A673 (cell line): ENCODE data around the gene DOCK4. TPM values are rescaled to one million over a fixed set of nuclear protein-coding genes. Genes with fewer than 3 reads are reported as not detected.

ENCODE experiments used
- BruUV-seq: library from RNA; stranded (reverse); fragments of 400-500 nt; replicated peaks from 2 replicates; lab custom pipeline; 2021; lab: Mats Ljungman, UMichigan
- CTCF ChIA-PET: fragments of 300-600 bp; sonication (Branson Sonifier 250); formaldehyde crosslinking; loops from one replicate; lab custom pipeline; 2022; ENCODE audit warnings: antibody characterized with exemption; lab: Charles Lee
- POLR2A ChIA-PET: fragments of 300-600 bp; sonication (Branson Sonifier 250); formaldehyde crosslinking; loops from one replicate; lab custom pipeline; 2022; ENCODE audit warnings: antibody characterized with exemption; ENCODE audit not compliant: low non-redundant PET; lab: Charles Lee
- DNase-seq: peaks from one replicate; pipeline ENCODE4 v3.0.0-alpha.2; 2015; ENCODE audit warnings: low spot score
- H3K27ac ChIP-seq: fragments of 200-600 bp; sonication (generic); 2 replicates; pipeline ENCODE4 v1.5.1; 2016; ENCODE audit warnings: mixed run types, low read depth, mild to moderate bottlenecking, mixed read lengths, antibody characterized with exemption, low read length; ENCODE audit not compliant: poor library complexity, severe bottlenecking
- H3K27me3 ChIP-seq: fragments of 200-600 bp; sonication (generic); replicated peaks from 2 replicates; pipeline ENCODE4 v1.6.1; 2017; ENCODE audit warnings: mixed run types, low read depth, mild to moderate bottlenecking, mixed read lengths, antibody characterized with exemption, low read length; ENCODE audit not compliant: insufficient read depth, poor library complexity
- H3K36me3 ChIP-seq: fragments of 200-600 bp; sonication (generic); 2 replicates; pipeline ENCODE4 v1.6.1; 2016; ENCODE audit warnings: mixed run types, mild to moderate bottlenecking, mixed read lengths, antibody characterized with exemption, low read length; ENCODE audit not compliant: insufficient read depth, poor library complexity, severe bottlenecking
- H3K4me1 ChIP-seq: fragments of 200-600 bp; sonication (generic); 2 replicates; pipeline ENCODE4 v1.6.1; 2017; ENCODE audit warnings: mixed run types, mild to moderate bottlenecking, mixed read lengths, antibody characterized with exemption, low read length; ENCODE audit not compliant: insufficient read depth, poor library complexity, severe bottlenecking
- H3K4me3 ChIP-seq: fragments of 200-600 bp; sonication (generic); 2 replicates; pipeline ENCODE4 v1.5.1; 2016; ENCODE audit warnings: low read depth, mixed run types, mild to moderate bottlenecking, mixed read lengths, low read length; ENCODE audit not compliant: poor library complexity, severe bottlenecking
- H3K9me3 ChIP-seq: fragments of 200-600 bp; sonication (generic); 2 replicates; pipeline ENCODE4 v1.6.1; 2016; ENCODE audit warnings: mixed run types, low read depth, mild to moderate bottlenecking, mixed read lengths, antibody characterized with exemption, low read length; ENCODE audit not compliant: poor library complexity, severe bottlenecking
- EZH2 ChIP-seq: fragments of 200-600 bp; sonication (generic); IDR thresholded peaks from 2 replicates; pipeline ENCODE4 v1.6.1; 2017; ENCODE audit warnings: borderline replicate concordance, low read depth, mild to moderate bottlenecking, mixed read lengths, antibody characterized with exemption, low read length; ENCODE audit not compliant: poor library complexity, severe bottlenecking
- intact Hi-C: fragments of 100-400 bp; cut with micrococcal nuclease; formaldehyde crosslinking; loops from one replicate; pipeline ENCODE4 v1.10.0; 2022; ENCODE audit not compliant: unreplicated experiment
- total RNA-seq: library from RNA; stranded (reverse); gene quantifications from 2 replicates; pipeline ENCODE4 v1.2.3, GENCODE V29; 2021
- TF ChIP-seq, protein P1 (sequence below): fragments of 300-800, 200-600 bp; sonication (generic); conservative IDR thresholded peaks from 2 replicates; pipeline ENCODE4 v1.5.1; 2017; ENCODE audit warnings: low read depth, mild to moderate bottlenecking, antibody characterized with exemption, low read length, moderate library complexity, mixed read lengths

Gene DOCK4
- total RNA-seq, 1 experiment from 2014 or later: 28.5 TPM

- BruUV-seq: no TSS peak
- POLR2A ChIA-PET: no interaction called here
- DNase-seq: no peak
Measured at GRCh38 chr7:112135815-112136214, 70.4 kb downstream of the DOCK4 start.

DNA sequence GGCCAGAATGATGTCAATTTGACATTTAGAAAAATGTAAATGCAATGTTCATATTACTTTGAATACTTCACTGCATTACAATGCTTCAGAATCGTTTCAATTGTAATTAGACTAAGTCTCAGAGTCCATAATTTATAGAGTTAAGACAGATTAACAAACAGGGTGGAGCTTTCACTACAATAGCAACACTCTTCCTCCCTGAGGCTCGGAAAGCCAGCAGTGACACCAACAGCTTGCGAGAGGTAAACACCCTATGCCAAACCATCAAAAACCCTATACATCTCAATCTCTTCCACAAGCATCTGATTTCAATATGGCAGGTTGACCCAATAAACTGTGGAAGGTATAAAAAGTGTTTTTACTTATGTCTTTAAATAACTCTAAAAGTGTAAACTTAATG is 72.2 kb downstream of the DOCK4 start:
- no peak for TF ChIP-seq EZH2
- TF ChIP-seq, protein P1, sequence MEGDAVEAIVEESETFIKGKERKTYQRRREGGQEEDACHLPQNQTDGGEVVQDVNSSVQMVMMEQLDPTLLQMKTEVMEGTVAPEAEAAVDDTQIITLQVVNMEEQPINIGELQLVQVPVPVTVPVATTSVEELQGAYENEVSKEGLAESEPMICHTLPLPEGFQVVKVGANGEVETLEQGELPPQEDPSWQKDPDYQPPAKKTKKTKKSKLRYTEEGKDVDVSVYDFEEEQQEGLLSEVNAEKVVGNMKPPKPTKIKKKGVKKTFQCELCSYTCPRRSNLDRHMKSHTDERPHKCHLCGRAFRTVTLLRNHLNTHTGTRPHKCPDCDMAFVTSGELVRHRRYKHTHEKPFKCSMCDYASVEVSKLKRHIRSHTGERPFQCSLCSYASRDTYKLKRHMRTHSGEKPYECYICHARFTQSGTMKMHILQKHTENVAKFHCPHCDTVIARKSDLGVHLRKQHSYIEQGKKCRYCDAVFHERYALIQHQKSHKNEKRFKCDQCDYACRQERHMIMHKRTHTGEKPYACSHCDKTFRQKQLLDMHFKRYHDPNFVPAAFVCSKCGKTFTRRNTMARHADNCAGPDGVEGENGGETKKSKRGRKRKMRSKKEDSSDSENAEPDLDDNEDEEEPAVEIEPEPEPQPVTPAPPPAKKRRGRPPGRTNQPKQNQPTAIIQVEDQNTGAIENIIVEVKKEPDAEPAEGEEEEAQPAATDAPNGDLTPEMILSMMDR: peak; percentile 37; the same call in 1 of the 2 replicates
- Histone ChIP-seq H3K4me3 (no peak overlapping the region), H3K4me1 (peaks cover 5% of the 10 kb centered on the region), H3K27ac (no peak overlapping the region), H3K27me3 (no peaks in the 10 kb centered on the region), H3K9me3 (no peaks in the 10 kb centered on the region), H3K36me3 (no peaks in the 10 kb centered on the region)
- ChIA-PET POLR2A (no interaction called here), CTCF (no interaction called here)
- BruUV-seq: no TSS peak
- intact Hi-C loops: no loop called here
- DNase-seq: peak; percentile 29

More at GRCh38 chr7:112135815-112136214, 70.4 kb downstream of the DOCK4 start:
- Histone ChIP-seq H3K4me3 (no peak overlapping the region), H3K4me1 (peaks cover 5% of the 10 kb centered on the region), H3K9me3 (no peaks in the 10 kb centered on the region), H3K36me3 (no peaks in the 10 kb centered on the region), H3K27ac (no peak overlapping the region), H3K27me3 (no peaks in the 10 kb centered on the region)
- intact Hi-C loops: no loop called here
- CTCF ChIA-PET: no interaction called here
- no peak for TF ChIP-seq EZH2
- TF ChIP-seq, protein P1: no peak

GRCh38 chr7:112133328-112133727 is 72.9 kb downstream of the DOCK4 start:
- Histone ChIP-seq H3K27ac (no peak overlapping the region), H3K27me3 (no peaks in the 10 kb centered on the region), H3K4me1 (peaks cover 5% of the 10 kb centered on the region), H3K36me3 (no peaks in the 10 kb centered on the region), H3K9me3 (no peaks in the 10 kb centered on the region), H3K4me3 (no peak overlapping the region)
- DNase-seq: no peak
- POLR2A ChIA-PET: no interaction called here
- TF ChIP-seq, protein P1: no peak
- no peak for TF ChIP-seq EZH2
- intact Hi-C loops: no loop called here
- no TSS peak for BruUV-seq
- CTCF ChIA-PET: no interaction called here
